ENCODE data around the gene EFCAB11. TPM values are rescaled to one million over a fixed set of nuclear protein-coding genes. Genes with fewer than 3 reads are reported as not detected.
A peak's percentile ranks its signal among the peaks of the same experiment; 100 is the strongest.

EFCAB11 gene
- total and polyA plus RNA-seq, 2 of the 4 experiments (the other 2 are of a cell fraction) = 2.2 to 5.3 TPM

DNA sequence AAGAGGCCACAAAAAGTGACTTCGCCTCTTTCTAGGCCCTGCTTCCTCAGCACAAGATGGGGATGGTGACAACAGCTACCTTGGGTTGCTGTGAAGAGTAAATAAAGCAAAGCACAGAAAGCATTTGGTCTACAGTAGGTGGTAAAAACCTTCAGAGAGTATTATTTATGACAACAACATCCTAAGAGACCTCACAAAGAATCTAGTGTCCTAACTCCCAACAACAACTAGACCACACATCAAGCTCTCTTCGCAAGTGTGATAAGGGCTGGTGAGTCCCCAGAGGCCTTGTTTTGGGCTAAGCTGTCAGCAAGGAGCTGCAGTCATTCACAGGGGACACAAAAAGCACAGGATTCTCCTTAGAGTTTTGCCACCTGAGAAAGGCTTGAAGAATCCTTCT lies 84.9 kb downstream of the EFCAB11 start:
- DNase-seq (no peak), ATAC-seq (ENCODE audit: low read depth) (no peak)
- no peak overlapping the region for H3K4me3 ChIP-seq (ENCODE audit: insufficient read depth, low read depth, low read length)
- no peak overlapping the region for H3K27ac ChIP-seq (ENCODE audit: insufficient read depth, low read length)
- H4K8ac ChIP-seq (ENCODE audit: low read depth in 2 of 2, low read length in 2 of 2) = no peak overlapping the region; a peak in 1 of 4 replicates
- intact Hi-C loops (cut with micrococcal nuclease) (no loop called here), dilution Hi-C loops (cut with HindIII; ENCODE audit: low sequenced_read_pairs, unreplicated experiment) (no loop called here), in situ Hi-C loops (cut with MboI; ENCODE audit: low sequenced_read_pairs) (no loop called here)
- TF ChIP-seq CHD1 (IDR thresholded peaks at IDR 0.05; ENCODE audit: low read depth, low read length) = no peak
- TF ChIP-seq FOS (IDR thresholded peaks at IDR 0.05; ENCODE audit: low read depth, low read length) = no peak
- TF ChIP-seq, protein P1, sequence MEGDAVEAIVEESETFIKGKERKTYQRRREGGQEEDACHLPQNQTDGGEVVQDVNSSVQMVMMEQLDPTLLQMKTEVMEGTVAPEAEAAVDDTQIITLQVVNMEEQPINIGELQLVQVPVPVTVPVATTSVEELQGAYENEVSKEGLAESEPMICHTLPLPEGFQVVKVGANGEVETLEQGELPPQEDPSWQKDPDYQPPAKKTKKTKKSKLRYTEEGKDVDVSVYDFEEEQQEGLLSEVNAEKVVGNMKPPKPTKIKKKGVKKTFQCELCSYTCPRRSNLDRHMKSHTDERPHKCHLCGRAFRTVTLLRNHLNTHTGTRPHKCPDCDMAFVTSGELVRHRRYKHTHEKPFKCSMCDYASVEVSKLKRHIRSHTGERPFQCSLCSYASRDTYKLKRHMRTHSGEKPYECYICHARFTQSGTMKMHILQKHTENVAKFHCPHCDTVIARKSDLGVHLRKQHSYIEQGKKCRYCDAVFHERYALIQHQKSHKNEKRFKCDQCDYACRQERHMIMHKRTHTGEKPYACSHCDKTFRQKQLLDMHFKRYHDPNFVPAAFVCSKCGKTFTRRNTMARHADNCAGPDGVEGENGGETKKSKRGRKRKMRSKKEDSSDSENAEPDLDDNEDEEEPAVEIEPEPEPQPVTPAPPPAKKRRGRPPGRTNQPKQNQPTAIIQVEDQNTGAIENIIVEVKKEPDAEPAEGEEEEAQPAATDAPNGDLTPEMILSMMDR (conservative IDR thresholded peaks at IDR 0.05; ENCODE audit: low read depth, low read length) = no peak
- TF ChIP-seq RAD21 (IDR thresholded peaks at IDR 0.05; ENCODE audit: low read length) = no peak
- no peak for TF ChIP-seq RCOR1 (IDR thresholded peaks at IDR 0.05; ENCODE audit: insufficient replicate concordance, low read length)
- TF ChIP-seq MXI1 (IDR thresholded peaks at IDR 0.05; ENCODE audit: borderline replicate concordance, low read depth, low read length) = no peak
- TF ChIP-seq MAFK (IDR thresholded peaks at IDR 0.05; ENCODE audit: low read depth, low read length) = no peak
- no peak for TF ChIP-seq RFX5 (IDR thresholded peaks at IDR 0.05; ENCODE audit: low read depth, low read length)
- no peak for TF ChIP-seq SMC3 (IDR thresholded peaks at IDR 0.05; ENCODE audit: low read depth, low read length)
- TF ChIP-seq, protein P2, sequence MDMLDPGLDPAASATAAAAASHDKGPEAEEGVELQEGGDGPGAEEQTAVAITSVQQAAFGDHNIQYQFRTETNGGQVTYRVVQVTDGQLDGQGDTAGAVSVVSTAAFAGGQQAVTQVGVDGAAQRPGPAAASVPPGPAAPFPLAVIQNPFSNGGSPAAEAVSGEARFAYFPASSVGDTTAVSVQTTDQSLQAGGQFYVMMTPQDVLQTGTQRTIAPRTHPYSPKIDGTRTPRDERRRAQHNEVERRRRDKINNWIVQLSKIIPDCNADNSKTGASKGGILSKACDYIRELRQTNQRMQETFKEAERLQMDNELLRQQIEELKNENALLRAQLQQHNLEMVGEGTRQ (IDR thresholded peaks at IDR 0.05; ENCODE audit: low read depth, low read length) = no peak
- no peak for TF ChIP-seq CEBPB (IDR thresholded peaks at IDR 0.05; ENCODE audit: low read depth, low read length)
- H3K14ac ChIP-seq (replicated peaks; ENCODE audit: low read depth, low read length) = peak overlapping the region; percentile 52; the same call in 1 of the 2 replicates
- H3K56ac ChIP-seq (ENCODE audit: extremely low read depth, insufficient read depth, low read length) = no peak overlapping the region
- no peak overlapping the region for H2BK5ac ChIP-seq (ENCODE audit: low read depth, low read length, poor library complexity, severe bottlenecking)
- POLR2A ChIA-PET (ENCODE audit: unreplicated experiment) = no interaction called here
- H4K91ac ChIP-seq (ENCODE audit: insufficient read depth, low read depth, low read length) = no peak overlapping the region
- H3K27me3 ChIP-seq (ENCODE audit: control insufficient read depth, insufficient read depth, low read length) = no peaks in the 10 kb centered on the region
- CTCF ChIA-PET = no interaction called here
- H3K23ac ChIP-seq (ENCODE audit: low read depth, low read length) = no peak overlapping the region
- BruUV-seq (replicated peaks) = no TSS peak
- H2BK120ac ChIP-seq (ENCODE audit: low read depth, low read length) = no peak overlapping the region
- no peak overlapping the region for H4K5ac ChIP-seq (ENCODE audit: low read depth, low read length)
- no peak overlapping the region; the same call in 2 of the 3 replicates for H2BK15ac ChIP-seq (ENCODE audit: low read depth, low read length)
- H3K4me2 ChIP-seq (ENCODE audit: low read depth, low read length) = no peak overlapping the region
- H3K9me1 ChIP-seq (ENCODE audit: insufficient read depth, low read length) = peaks cover 3% of the 10 kb centered on the region; the same call in 1 of the 2 replicates
- no peak overlapping the region for H2AK9ac ChIP-seq (replicated peaks; ENCODE audit: low read depth, low read length, poor library complexity)
- no peak overlapping the region; the same call in 1 of the 2 replicates for H2BK20ac ChIP-seq (ENCODE audit: low read depth, low read length)
- no peak overlapping the region for H3K18ac ChIP-seq (ENCODE audit: low read depth, low read length)
- H3K9ac ChIP-seq (ENCODE audit: low read depth, low read length) = no peak overlapping the region
- H3K79me1 ChIP-seq (ENCODE audit: low read depth in 1 of 2, low read length in 2 of 2) = 0 out of 4 replicates have a peak, but pooled peaks cover 0 to 4% of the 10 kb centered on the region in 2 experiments
- no peaks in the 10 kb centered on the region for H4K20me1 ChIP-seq (ENCODE audit: insufficient read depth, low read length)
- no peak overlapping the region for H3K4ac ChIP-seq (ENCODE audit: low read depth, low read length)
- no peaks in the 10 kb centered on the region for H3K36me3 ChIP-seq (ENCODE audit: control insufficient read depth, insufficient read depth, low read length)
- no peak overlapping the region for H2AK5ac ChIP-seq (ENCODE audit: low read depth, low read length)
- H3K4me1 ChIP-seq (ENCODE audit: control insufficient read depth, insufficient read depth, low read length) = peaks cover 9% of the 10 kb centered on the region
- H2AFZ ChIP-seq (replicated peaks; ENCODE audit: low read length, poor library complexity) = no peak overlapping the region
- peaks cover 7% of the 10 kb centered on the region for H3K9me3 ChIP-seq (ENCODE audit: control insufficient read depth, insufficient read depth, low read length)
- WGBS, 2 experiments (ENCODE audit: extremely low coverage in 2 of 2, insufficient read length in 1 of 2) = no CpG with 5 or more reads among the region's 2 CpGs
